OCI-LY3 (cell line): ENCODE measurements around the gene STH.

Source experiments
- H2AFZ ChIP-seq: fragments of 200-600, 300-600 bp; shearing (Covaris generic); 2 replicates; pipeline ENCODE4 v1.6.0; 2014; ENCODE audit warnings: antibody characterized with exemption, low read depth, low read length
- H3K27ac ChIP-seq: fragments of 200-600, 300-600 bp; sonication (generic); 2 replicates; pipeline ENCODE4 v1.5.1; 2014; ENCODE audit warnings: mild to moderate bottlenecking, low read length, moderate library complexity, mixed read lengths
- H3K27me3 ChIP-seq: fragments of 200-600, 300-600 bp; sonication (generic); 2 replicates; pipeline ENCODE4 v1.6.1; 2014; ENCODE audit warnings: low read depth, low read length, mixed read lengths
- H3K36me3 ChIP-seq: fragments of 200-600, 300-600 bp; sonication (generic); replicated peaks from 2 replicates; pipeline ENCODE3; 2014; ENCODE audit warnings: low read depth, low read length, mixed read lengths
- H3K4me1 ChIP-seq: fragments of 300-600, 200-600 bp; sonication (generic); 2 replicates; pipeline ENCODE4 v1.6.1; 2014; ENCODE audit warnings: low read length, mixed read lengths
- H3K4me2 ChIP-seq: fragments of 200-600, 300-600 bp; sonication (generic); 2 replicates; pipeline ENCODE4 v1.6.1; 2014; ENCODE audit warnings: low read length, mixed read lengths
- H3K4me3 ChIP-seq: fragments of 300-600, 200-600 bp; sonication (generic); 2 replicates; pipeline ENCODE4 v1.5.1; 2014; ENCODE audit warnings: antibody characterized with exemption, mild to moderate bottlenecking, low read length, moderate library complexity
- H3K79me2 ChIP-seq: fragments of 300-600, 200-600 bp; shearing (Covaris generic); 2 replicates; pipeline ENCODE4 v1.6.1; 2014; ENCODE audit warnings: mild to moderate bottlenecking, low read length, mixed read lengths
- H3K9ac ChIP-seq: fragments of 300-600, 200-600 bp; shearing (Covaris generic); 2 replicates; pipeline ENCODE4 v1.6.0; 2014; ENCODE audit warnings: mild to moderate bottlenecking, low read length, moderate library complexity
- H3K9me3 ChIP-seq: fragments of 200-600, 300-600 bp; shearing (Covaris generic); 2 replicates; pipeline ENCODE4 v1.6.1; 2014; ENCODE audit warnings: low read length, mixed read lengths; ENCODE audit not compliant: insufficient read depth
- H4K20me1 ChIP-seq: fragments of 200-600, 300-600 bp; sonication (generic); 2 replicates; pipeline ENCODE4 v1.6.1; 2016; ENCODE audit warnings: low read length, mixed read lengths; ENCODE audit not compliant: insufficient read depth
- CTCF ChIP-seq: fragments of 200-600, 300-600 bp; sonication (generic); IDR thresholded peaks from 2 replicates; pipeline ENCODE4 v1.5.1; 2014; ENCODE audit warnings: antibody characterized with exemption, low read length, low read depth
- EZH2phosphoT487 ChIP-seq: fragments of 200-600 bp; shearing (Covaris generic); IDR thresholded peaks from 2 replicates; pipeline ENCODE4 v1.6.1; 2018; ENCODE audit warnings: antibody characterized with exemption, mixed run types, low read depth

Gene STH

GRCh38 chr17:46007461-46007965, 8.5 kb downstream of the STH start:
- H3K79me2 ChIP-seq: no peaks in the 10 kb centered on the region
- no peaks in the 10 kb centered on the region for H3K36me3 ChIP-seq
- no peak overlapping the region for H3K9ac ChIP-seq
- TF ChIP-seq CTCF (no peak), EZH2phosphoT487 (no peak)
- peaks cover 20% of the 10 kb centered on the region for H3K27me3 ChIP-seq
- no peaks in the 10 kb centered on the region for H4K20me1 ChIP-seq
- H3K4me2 ChIP-seq: no peak overlapping the region
- no peaks in the 10 kb centered on the region for H3K9me3 ChIP-seq
- no peaks in the 10 kb centered on the region for H3K4me1 ChIP-seq
- H3K27ac ChIP-seq: no peak overlapping the region
- no peak overlapping the region for H3K4me3 ChIP-seq
- no peak overlapping the region for H2AFZ ChIP-seq

- H2AFZ ChIP-seq: no peak overlapping the region
- no peak overlapping the region for H3K9ac ChIP-seq
- no peak overlapping the region for H3K4me3 ChIP-seq
- H4K20me1 ChIP-seq: no peaks in the 10 kb centered on the region
- H3K27me3 ChIP-seq: peaks cover 20% of the 10 kb centered on the region
- TF ChIP-seq EZH2phosphoT487 (no peak), CTCF (no peak)
- H3K79me2 ChIP-seq: no peaks in the 10 kb centered on the region
- H3K27ac ChIP-seq: no peak overlapping the region
- no peaks in the 10 kb centered on the region for H3K4me1 ChIP-seq
- no peak overlapping the region for H3K4me2 ChIP-seq
- H3K36me3 ChIP-seq: no peaks in the 10 kb centered on the region
- H3K9me3 ChIP-seq: no peaks in the 10 kb centered on the region
These were observed 9.5 kb downstream of the STH start for GRCh38 chr17:46008591-46008990.

GRCh38 chr17:46009681-46010596, 10.9 kb downstream of the STH start:
- no peaks in the 10 kb centered on the region for H3K79me2 ChIP-seq
- H3K9me3 ChIP-seq: no peaks in the 10 kb centered on the region
- peak overlapping the region; percentile 56 for H3K4me3 ChIP-seq
- H3K27me3 ChIP-seq: peaks cover 20% of the 10 kb centered on the region
- H3K27ac ChIP-seq: no peak overlapping the region
- no peaks in the 10 kb centered on the region for H3K4me1 ChIP-seq
- H4K20me1 ChIP-seq: no peaks in the 10 kb centered on the region
- H3K9ac ChIP-seq: no peak overlapping the region
- H3K36me3 ChIP-seq: no peaks in the 10 kb centered on the region
- no peak for TF ChIP-seq CTCF
- no peak for TF ChIP-seq EZH2phosphoT487
- H2AFZ ChIP-seq: peak overlapping the region; percentile 43; the same call in 1 of the 2 replicates
- H3K4me2 ChIP-seq: peak overlapping the region; percentile 52

GRCh38 chr17:46010597-46011186, 11.6 kb downstream of the STH start:
- Histone ChIP-seq H2AFZ (no peak overlapping the region), H3K36me3 (no peaks in the 10 kb centered on the region), H3K9ac (no peak overlapping the region), H4K20me1 (no peaks in the 10 kb centered on the region), H3K9me3 (no peaks in the 10 kb centered on the region), H3K4me3 (peak overlapping the region; percentile 56; the same call in 1 of the 2 replicates), H3K4me1 (no peaks in the 10 kb centered on the region), H3K4me2 (peak overlapping the region; percentile 52), H3K27me3 (peaks cover 20% of the 10 kb centered on the region), H3K27ac (no peak overlapping the region), H3K79me2 (no peaks in the 10 kb centered on the region)
- TF ChIP-seq EZH2phosphoT487 (no peak), CTCF (no peak; the same call in 1 of the 2 replicates)
